ENCODE results near the gene KRABD2.

KRABD2 gene

GRCh38 chr17:8413938-8414337, 37.4 kb upstream of the KRABD2 start:
- H4K20me1 ChIP-seq (replicated peaks; ENCODE audit: insufficient read depth), result no peaks in the 10 kb centered on the region
- no peaks in the 10 kb centered on the region for H3K36me3 ChIP-seq (ENCODE audit: insufficient read depth)
- no peak for DNase-seq (ENCODE audit: low spot score)
- peaks cover 10% of the 10 kb centered on the region for H3K27me3 Mint-ChIP-seq (ENCODE audit: insufficient read depth, low read depth, poor library complexity)
- H2AFZ ChIP-seq, result no peak overlapping the region
- H3K4me1 Mint-ChIP-seq, result no peaks in the 10 kb centered on the region
- H3K36me3 Mint-ChIP-seq (ENCODE audit: low read depth), result no peaks in the 10 kb centered on the region
- H3K27ac Mint-ChIP-seq, result no peak overlapping the region
- H3F3A ChIP-seq (replicated peaks; ENCODE audit: low read depth), result no peaks in the 10 kb centered on the region
- no peak overlapping the region for H3K4me3 Mint-ChIP-seq
- H3K79me2 ChIP-seq (replicated peaks; ENCODE audit: insufficient read depth), result no peaks in the 10 kb centered on the region
- ATAC-seq, result no peak
- H3K27ac ChIP-seq (ENCODE audit: low read depth), result no peak overlapping the region
- no peak overlapping the region for H3K4me2 ChIP-seq
- H3K27me3 ChIP-seq (ENCODE audit: insufficient read depth), result no peaks in the 10 kb centered on the region
- TF ChIP-seq, protein P1, sequence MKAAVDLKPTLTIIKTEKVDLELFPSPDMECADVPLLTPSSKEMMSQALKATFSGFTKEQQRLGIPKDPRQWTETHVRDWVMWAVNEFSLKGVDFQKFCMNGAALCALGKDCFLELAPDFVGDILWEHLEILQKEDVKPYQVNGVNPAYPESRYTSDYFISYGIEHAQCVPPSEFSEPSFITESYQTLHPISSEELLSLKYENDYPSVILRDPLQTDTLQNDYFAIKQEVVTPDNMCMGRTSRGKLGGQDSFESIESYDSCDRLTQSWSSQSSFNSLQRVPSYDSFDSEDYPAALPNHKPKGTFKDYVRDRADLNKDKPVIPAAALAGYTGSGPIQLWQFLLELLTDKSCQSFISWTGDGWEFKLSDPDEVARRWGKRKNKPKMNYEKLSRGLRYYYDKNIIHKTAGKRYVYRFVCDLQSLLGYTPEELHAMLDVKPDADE (IDR thresholded peaks at IDR 0.05), result no peak
- no peak for TF ChIP-seq ZNF114 (CRISPR knock-in tag; IDR thresholded peaks at IDR 0.05)
- no peak for TF ChIP-seq POLR2AphosphoS5 (IDR thresholded peaks at IDR 0.05; ENCODE audit: low read depth)
- no peak for TF ChIP-seq STAT1 (IDR thresholded peaks at IDR 0.05; ENCODE audit: unreplicated experiment)
- TF ChIP-seq EZH2phosphoT487 (IDR thresholded peaks at IDR 0.05; ENCODE audit: unreplicated experiment), result no peak
- no peaks in the 10 kb centered on the region for H3K9me2 ChIP-seq (ENCODE audit: insufficient read depth)
- no peaks in the 10 kb centered on the region for H3K9me3 Mint-ChIP-seq
- 0 out of 2 replicates have a peak, but pooled peaks cover 3% of the 10 kb centered on the region for H3K4me1 ChIP-seq (ENCODE audit: insufficient read depth)
- no peak overlapping the region for H3K4me3 ChIP-seq

DNA sequence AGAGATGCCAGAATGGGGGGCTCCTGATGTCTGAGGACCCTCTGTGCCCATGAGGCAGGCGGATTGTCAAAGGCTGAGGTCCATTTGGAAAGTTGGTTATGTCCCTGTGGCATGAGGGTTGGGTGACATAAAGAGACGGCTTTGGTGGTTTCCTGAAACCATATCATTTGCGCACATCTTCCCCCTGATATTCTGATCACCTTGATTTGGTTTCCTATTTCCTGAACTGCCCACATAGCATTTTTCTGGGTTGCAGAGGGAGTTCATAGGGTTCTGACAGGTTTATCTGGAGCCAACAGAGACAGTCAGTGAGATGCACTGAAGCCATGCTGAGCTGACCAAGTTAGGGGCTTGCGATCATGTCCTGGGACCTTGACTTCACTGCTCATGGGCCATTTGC, 36.8 kb upstream of the KRABD2 start:
- H2AFZ ChIP-seq, result no peak overlapping the region
- H3K4me2 ChIP-seq, result no peak overlapping the region
- H3K4me1 ChIP-seq (ENCODE audit: insufficient read depth), result peaks cover 6% of the 10 kb centered on the region; the same call in 1 of the 2 replicates
- DNase-seq (ENCODE audit: low spot score) (no peak), ATAC-seq (no peak)
- H3K36me3 ChIP-seq (ENCODE audit: insufficient read depth), result no peaks in the 10 kb centered on the region
- Mint-ChIP-seq H3K4me3 (no peak overlapping the region), H3K9me3 (no peaks in the 10 kb centered on the region), H3K27ac (no peak overlapping the region), H3K4me1 (peaks cover 4% of the 10 kb centered on the region; the same call in 2 of the 3 replicates), H3K36me3 (ENCODE audit: low read depth) (no peaks in the 10 kb centered on the region), H3K27me3 (ENCODE audit: insufficient read depth, low read depth, poor library complexity) (peaks cover 13% of the 10 kb centered on the region)
- no peaks in the 10 kb centered on the region for H3F3A ChIP-seq (replicated peaks; ENCODE audit: low read depth)
- H3K9me2 ChIP-seq (ENCODE audit: insufficient read depth), result no peaks in the 10 kb centered on the region
- no peak for TF ChIP-seq ZNF114 (CRISPR knock-in tag; IDR thresholded peaks at IDR 0.05)
- no peak for TF ChIP-seq JUNB (IDR thresholded peaks at IDR 0.05; ENCODE audit: unreplicated experiment)
- no peak for TF ChIP-seq STAT1 (IDR thresholded peaks at IDR 0.05; ENCODE audit: unreplicated experiment)
- TF ChIP-seq CTCF (conservative IDR thresholded peaks at IDR 0.05; ENCODE audit: low read depth in 2 of 2), result no peak
- no peak for TF ChIP-seq ZNF462 (CRISPR knock-in tag; IDR thresholded peaks at IDR 0.05)
- TF ChIP-seq POLR2AphosphoS5 (IDR thresholded peaks at IDR 0.05; ENCODE audit: low read depth), result no peak
- no peak for TF ChIP-seq EZH2phosphoT487 (IDR thresholded peaks at IDR 0.05; ENCODE audit: unreplicated experiment)
- TF ChIP-seq NANOG (IDR thresholded peaks at IDR 0.05; ENCODE audit: borderline replicate concordance), result no peak
- no peak for TF ChIP-seq EZH2 (IDR thresholded peaks at IDR 0.05; ENCODE audit: low read depth, unreplicated experiment)
- TF ChIP-seq CREB1 (CRISPR knock-in tag; IDR thresholded peaks at IDR 0.05; ENCODE audit: low read depth), result no peak
- no peak overlapping the region for H3K27ac ChIP-seq (ENCODE audit: low read depth)
- no peaks in the 10 kb centered on the region for H4K20me1 ChIP-seq (replicated peaks; ENCODE audit: insufficient read depth)
- no peaks in the 10 kb centered on the region for H3K79me2 ChIP-seq (replicated peaks; ENCODE audit: insufficient read depth)
- H3K27me3 ChIP-seq (ENCODE audit: insufficient read depth), result no peaks in the 10 kb centered on the region
- H3K4me3 ChIP-seq, result no peak overlapping the region

Data from GM23338 (cell line).